HEK293T (cell line): ENCODE results near the gene ADH7.
"Not testable (repeated sequence)": the region's sequence is repeated elsewhere in the genome, so short reads cannot be mapped to it uniquely, and the experiment has no call there.

Source experiments
- CTCF ChIA-PET: fragments of 350-600 bp; formaldehyde crosslinking; extraction: SDS; loops from one replicate; lab custom pipeline; 2021; ENCODE audit warnings: antibody characterized with exemption, inconsistent platforms; lab: Yijun Ruan, JAX
- POLR2A ChIA-PET: fragments of 350-600 bp; formaldehyde crosslinking; extraction: SDS; loops from one replicate; lab custom pipeline; 2020; ENCODE audit warnings: antibody characterized with exemption, inconsistent platforms; lab: Yijun Ruan, JAX
- DNase-seq: peaks from one replicate; pipeline ENCODE4 v3.0.0; 2012; ENCODE audit warnings: mixed read lengths; ENCODE audit errors: extremely low spot score
- ARNT ChIP-seq: fragments of 450-650 bp; IDR thresholded peaks from 2 replicates; pipeline ENCODE4 v1.6.1; 2017; ENCODE audit warnings: mild to moderate bottlenecking
- BHLHE40 ChIP-seq: fragments of 450-650 bp; IDR thresholded peaks from 2 replicates; pipeline ENCODE4 v1.6.1; 2016; ENCODE audit warnings: mild to moderate bottlenecking, moderate library complexity, borderline replicate concordance
- CTBP1 ChIP-seq: fragments of 450-650 bp; IDR thresholded peaks from 2 replicates; pipeline ENCODE4 v1.6.1; 2016; ENCODE audit warnings: borderline replicate concordance
- ELF4 ChIP-seq: fragments of 450-650 bp; IDR thresholded peaks from 2 replicates; pipeline ENCODE4 v1.6.1; 2017; ENCODE audit warnings: antibody characterized with exemption
- FOXA1 ChIP-seq: fragments of 450-650 bp; IDR thresholded peaks from 2 replicates; pipeline ENCODE4 v1.6.1; 2016; ENCODE audit warnings: mild to moderate bottlenecking
- FOXK2 ChIP-seq: fragments of 450-650 bp; IDR thresholded peaks from 2 replicates; pipeline ENCODE4 v1.6.1; 2016; ENCODE audit warnings: mild to moderate bottlenecking
- FOXM1 ChIP-seq: fragments of 450-650 bp; IDR thresholded peaks from 2 replicates; pipeline ENCODE4 v1.6.1; 2017; ENCODE audit warnings: mild to moderate bottlenecking, borderline replicate concordance
- HDGF ChIP-seq: fragments of 450-650 bp; IDR thresholded peaks from 2 replicates; pipeline ENCODE4 v1.6.1; 2017; ENCODE audit warnings: antibody characterized with exemption, borderline replicate concordance
- L3MBTL2 ChIP-seq: fragments of 450-650 bp; conservative IDR thresholded peaks from 2 replicates; pipeline ENCODE4 v1.6.1; 2016; ENCODE audit warnings: mild to moderate bottlenecking
- LEF1 ChIP-seq: fragments of 450-650 bp; IDR thresholded peaks from 2 replicates; pipeline ENCODE4 v1.6.1; 2017; ENCODE audit warnings: mild to moderate bottlenecking, borderline replicate concordance
- NFRKB ChIP-seq: fragments of 450-650 bp; IDR thresholded peaks from 2 replicates; pipeline ENCODE4 v1.6.1; 2016; ENCODE audit warnings: mild to moderate bottlenecking, moderate library complexity
- SP1 ChIP-seq: fragments of 450-650 bp; IDR thresholded peaks from 2 replicates; pipeline ENCODE4 v1.6.1; 2017
- SUZ12 ChIP-seq: fragments of 450-650 bp; IDR thresholded peaks from 2 replicates; pipeline ENCODE4 v1.6.1; 2016; ENCODE audit warnings: mild to moderate bottlenecking
- TARDBP ChIP-seq: fragments of 450-650 bp; IDR thresholded peaks from 2 replicates; pipeline ENCODE4 v1.6.1; 2016
- ZNF384 ChIP-seq: fragments of 450-650 bp; IDR thresholded peaks from 2 replicates; pipeline ENCODE4 v1.6.1; 2016
- TF ChIP-seq, protein P1 (sequence below): fragments of 450-650 bp; IDR thresholded peaks from 2 replicates; pipeline ENCODE4 v1.6.1; 2016

Gene ADH7

GRCh38 chr4:99381588-99382175, 53.5 kb downstream of the ADH7 start:
- TF ChIP-seq CTBP1: no peak
- no peak for TF ChIP-seq FOXM1
- TF ChIP-seq ARNT: no peak
- TF ChIP-seq HDGF: no peak
- TF ChIP-seq SUZ12: no peak
- no peak for TF ChIP-seq ZNF384
- no peak for TF ChIP-seq NFRKB
- TF ChIP-seq SP1: no peak
- TF ChIP-seq LEF1: no peak
- TF ChIP-seq ELF4: no peak
- TF ChIP-seq L3MBTL2: no peak
- no peak for TF ChIP-seq BHLHE40
- TF ChIP-seq FOXA1: no peak
- TF ChIP-seq, protein P1, sequence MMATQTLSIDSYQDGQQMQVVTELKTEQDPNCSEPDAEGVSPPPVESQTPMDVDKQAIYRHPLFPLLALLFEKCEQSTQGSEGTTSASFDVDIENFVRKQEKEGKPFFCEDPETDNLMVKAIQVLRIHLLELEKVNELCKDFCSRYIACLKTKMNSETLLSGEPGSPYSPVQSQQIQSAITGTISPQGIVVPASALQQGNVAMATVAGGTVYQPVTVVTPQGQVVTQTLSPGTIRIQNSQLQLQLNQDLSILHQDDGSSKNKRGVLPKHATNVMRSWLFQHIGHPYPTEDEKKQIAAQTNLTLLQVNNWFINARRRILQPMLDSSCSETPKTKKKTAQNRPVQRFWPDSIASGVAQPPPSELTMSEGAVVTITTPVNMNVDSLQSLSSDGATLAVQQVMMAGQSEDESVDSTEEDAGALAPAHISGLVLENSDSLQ: no peak
- DNase-seq: no peak
- POLR2A ChIA-PET: no interaction called here
- CTCF ChIA-PET: no interaction called here

- DNase-seq: no peak
- CTCF ChIA-PET: no interaction called here
- TF ChIP-seq HDGF (no peak), ARNT (no peak), ZNF384 (no peak)
- POLR2A ChIA-PET: no interaction called here
Measured at GRCh38 chr4:99379571-99379970, 55.6 kb downstream of the ADH7 start.

GRCh38 chr4:99378876-99379275, 56.3 kb downstream of the ADH7 start:
- CTCF ChIA-PET: no interaction called here
- no peak for DNase-seq
- POLR2A ChIA-PET: no interaction called here
- no peak for TF ChIP-seq SP1
- TF ChIP-seq HDGF: no peak

DNA sequence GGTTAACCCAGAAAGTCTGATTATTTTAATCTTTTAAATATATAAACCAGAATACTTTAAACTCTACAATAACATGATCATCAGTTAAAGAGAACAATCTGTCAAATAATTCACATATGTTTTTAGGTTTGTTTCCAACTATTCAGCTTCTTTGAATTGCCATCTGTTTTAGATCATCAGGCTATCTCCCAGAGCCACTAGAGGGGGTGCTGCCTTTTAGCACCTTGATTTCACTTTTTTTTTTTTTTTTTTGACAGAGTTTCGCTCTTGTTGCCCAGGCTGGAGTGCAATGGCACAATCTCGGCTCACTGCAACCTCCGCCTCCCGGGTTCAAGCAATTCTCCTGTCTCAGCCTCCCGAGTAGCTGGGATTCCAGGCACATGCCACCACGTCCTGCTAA, 57.8 kb downstream of the ADH7 start:
- DNase-seq, POLR2A ChIA-PET, CTCF ChIA-PET: not testable (repeated sequence)
- peak; percentile 81 for TF ChIP-seq ZNF384

DNA sequence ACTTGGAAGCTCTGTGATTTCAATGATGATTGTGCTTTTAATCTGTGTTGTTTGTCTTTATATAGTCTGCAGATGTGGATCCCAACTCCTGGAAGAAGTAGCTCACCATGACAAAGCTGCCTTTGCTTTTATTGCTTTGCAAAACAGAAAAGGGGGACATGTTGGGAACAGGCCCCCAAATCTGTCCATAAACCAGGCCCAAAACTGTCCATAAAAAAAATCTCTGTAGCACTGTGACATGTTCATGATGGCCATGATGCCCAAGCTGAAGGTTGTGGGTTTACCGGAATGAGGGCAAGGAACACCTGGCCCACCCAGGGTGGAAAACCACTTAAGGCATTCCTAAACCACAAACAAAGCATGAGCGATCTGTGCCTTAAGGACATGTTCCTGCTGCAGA, 62.7 kb downstream of the ADH7 start:
- CTCF ChIA-PET, POLR2A ChIA-PET: not testable (repeated sequence)

DNA sequence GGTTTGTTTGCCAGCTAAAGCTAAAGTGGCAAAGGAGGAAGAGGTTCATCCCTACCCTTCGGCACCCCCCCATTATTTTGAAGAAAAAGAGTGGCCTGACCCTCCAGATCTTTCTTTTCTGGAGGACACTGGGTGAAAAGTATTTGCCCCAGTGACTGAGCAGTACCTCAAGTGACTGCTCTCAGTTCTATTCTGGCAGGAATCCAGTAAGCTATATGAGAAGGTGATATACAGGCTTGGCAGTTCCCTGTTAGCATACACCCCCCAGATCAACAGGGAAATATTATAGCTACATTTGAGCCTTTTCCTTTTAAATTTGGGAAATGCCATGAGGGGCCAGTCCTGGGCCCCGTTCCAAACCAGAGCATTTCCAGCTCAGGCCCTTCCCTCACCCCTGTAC, 67.3 kb downstream of the ADH7 start:
- CTCF ChIA-PET, DNase-seq, POLR2A ChIA-PET: not testable (repeated sequence)

More for the DNA sequence above, 62.7 kb downstream of the ADH7 start:
- not testable (repeated sequence) for DNase-seq

DNA sequence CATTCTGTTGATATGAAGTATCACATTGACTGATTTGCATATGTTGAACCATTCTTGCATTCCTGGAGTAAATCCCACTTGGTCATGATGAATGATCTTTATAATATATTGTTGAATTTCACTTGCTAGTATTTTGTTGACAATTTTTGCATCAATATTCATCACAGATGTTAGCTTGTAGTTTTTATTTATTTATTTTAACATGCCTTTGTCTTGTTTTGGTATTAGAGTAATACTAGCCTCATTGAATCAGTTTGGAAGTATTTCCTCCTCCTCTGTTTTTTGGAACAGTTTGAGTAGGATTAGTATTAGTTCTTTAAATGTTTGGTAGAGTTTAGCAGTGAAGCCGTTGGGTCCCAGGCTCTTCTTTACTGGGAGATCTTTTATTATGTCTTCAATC, 68.7 kb downstream of the ADH7 start:
- CTCF ChIA-PET: no interaction called here
- POLR2A ChIA-PET: no interaction called here
- no peak for TF ChIP-seq TARDBP
- no peak for TF ChIP-seq SP1
- no peak for TF ChIP-seq HDGF
- TF ChIP-seq ZNF384: no peak
- TF ChIP-seq NFRKB: no peak
- no peak for TF ChIP-seq BHLHE40
- TF ChIP-seq CTBP1: no peak
- TF ChIP-seq FOXK2: no peak
- no peak for TF ChIP-seq SUZ12
- TF ChIP-seq ELF4: no peak
- no peak for TF ChIP-seq LEF1
- TF ChIP-seq, protein P1: no peak
- TF ChIP-seq FOXA1: no peak
- TF ChIP-seq FOXM1: no peak
- no peak for TF ChIP-seq L3MBTL2
- no peak for TF ChIP-seq ARNT
- no peak for DNase-seq

GRCh38 chr4:99362768-99363167, 72.4 kb downstream of the ADH7 start:
- no peak for DNase-seq
- TF ChIP-seq CTBP1: no peak
- CTCF ChIA-PET: no interaction called here
- POLR2A ChIA-PET: no interaction called here
